Neural crest cell (in vitro differentiated cells): ENCODE measurements around the gene VAPB. TPM values are rescaled to one million over a fixed set of nuclear protein-coding genes. Genes with fewer than 3 reads are reported as not detected.

Experiments used
- DNase-seq: peaks from one replicate; pipeline ENCODE4 v3.0.0; 2021; ENCODE audit warnings: low read depth, mixed read lengths, low spot score
- H3K27ac Mint-ChIP-seq: one replicate; pipeline ENCODE4 v1.8.0; 2021; ENCODE audit warnings: mild to moderate bottlenecking, mixed read lengths; ENCODE audit not compliant: unreplicated experiment
- H3K27me3 Mint-ChIP-seq: 2 replicates; pipeline ENCODE4 v1.8.0; 2021; ENCODE audit warnings: low read depth, mild to moderate bottlenecking, mixed read lengths
- H3K36me3 Mint-ChIP-seq: 2 replicates; pipeline ENCODE4 v1.8.0; 2021; ENCODE audit warnings: low read depth, mild to moderate bottlenecking, mixed read lengths
- H3K4me1 Mint-ChIP-seq: 2 replicates; pipeline ENCODE4 v1.8.0; 2021; ENCODE audit warnings: mixed read lengths
- H3K4me3 Mint-ChIP-seq: one replicate; pipeline ENCODE4 v1.8.0; 2021; ENCODE audit warnings: mild to moderate bottlenecking, mixed read lengths
- H3K9me3 Mint-ChIP-seq: 2 replicates; pipeline ENCODE4 v1.8.0; 2021; ENCODE audit warnings: mixed read lengths
- CTCF ChIP-seq: fragments of 200-600 bp; sonication (generic); conservative IDR thresholded peaks from 2 replicates; pipeline ENCODE4 v1.5.0; 2021; ENCODE audit warnings: antibody characterized with exemption, mild to moderate bottlenecking
- total RNA-seq: library from RNA; stranded (reverse); gene quantifications from 2 replicates; pipeline ENCODE4 v1.2.1, GENCODE V29; 2021

The VAPB gene
- total RNA-seq, 1 donor from 2014 or later: 57.7 TPM

DNA sequence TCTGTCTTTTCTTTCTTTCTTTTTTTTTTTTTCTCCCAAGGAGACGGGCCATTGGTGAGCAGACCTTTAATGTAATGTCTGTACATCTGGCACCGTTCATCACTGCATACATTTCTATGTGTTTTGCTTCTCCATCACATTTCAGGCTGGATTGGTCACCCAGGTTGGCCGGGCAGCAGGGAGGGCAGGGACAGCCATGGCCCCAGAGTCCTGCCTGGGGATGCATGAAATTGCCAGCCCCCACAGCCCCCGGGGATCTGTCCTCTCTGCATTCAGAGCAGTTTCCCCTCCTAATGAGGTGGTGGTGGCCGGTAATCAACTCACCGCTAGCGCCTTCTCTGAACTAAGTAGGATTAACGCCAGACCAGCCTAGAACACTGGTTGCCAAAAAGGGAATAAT, 75.8 kb downstream of the VAPB start:
- no peaks in the 10 kb centered on the region for H3K36me3 Mint-ChIP-seq
- H3K9me3 Mint-ChIP-seq: no peaks in the 10 kb centered on the region
- no peak for TF ChIP-seq CTCF
- H3K4me3 Mint-ChIP-seq: no peak overlapping the region
- peaks cover under 1% of the 10 kb centered on the region for H3K4me1 Mint-ChIP-seq
- H3K27me3 Mint-ChIP-seq: no peaks in the 10 kb centered on the region
- H3K27ac Mint-ChIP-seq: no peak overlapping the region
- DNase-seq: no peak

DNA sequence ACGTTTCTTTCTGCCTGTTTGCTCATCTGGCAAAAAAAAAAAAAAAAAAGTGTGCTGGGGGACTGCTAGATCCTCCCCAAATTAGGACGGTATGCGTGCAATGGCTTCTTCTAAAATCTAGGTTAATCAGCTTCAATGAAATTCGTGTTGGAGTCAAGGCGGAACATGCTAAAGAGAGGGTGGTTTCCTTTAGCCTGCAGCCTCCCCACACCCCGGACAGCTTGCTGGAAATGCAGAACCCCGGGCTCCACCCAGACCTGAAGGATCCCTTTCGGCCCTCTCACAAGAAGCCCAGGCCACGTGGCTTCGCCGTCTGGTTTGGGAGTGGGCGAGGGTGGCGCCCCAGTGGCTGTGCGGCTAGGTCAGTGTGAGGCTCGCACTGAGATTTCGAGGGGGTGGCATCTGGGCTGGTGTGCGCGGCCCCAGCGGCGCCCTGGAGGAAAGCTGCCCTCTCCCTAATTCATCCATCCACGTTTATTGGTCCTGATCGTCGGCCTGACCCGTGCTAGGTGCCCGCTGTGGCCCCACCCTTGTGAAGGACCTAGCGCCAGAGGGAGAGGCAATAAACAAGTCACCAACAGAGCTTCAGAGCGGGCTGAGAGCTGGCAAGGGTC, 77.2 kb downstream of the VAPB start:
- H3K4me3 Mint-ChIP-seq: no peak overlapping the region
- TF ChIP-seq CTCF: no peak
- H3K27me3 Mint-ChIP-seq: no peaks in the 10 kb centered on the region
- DNase-seq: no peak
- H3K27ac Mint-ChIP-seq: peak overlapping the region; percentile 29
- no peaks in the 10 kb centered on the region for H3K9me3 Mint-ChIP-seq
- H3K4me1 Mint-ChIP-seq: no peaks in the 10 kb centered on the region
- H3K36me3 Mint-ChIP-seq: no peaks in the 10 kb centered on the region

- DNase-seq: no peak
- no peak for TF ChIP-seq CTCF
- Mint-ChIP-seq H3K9me3 (no peaks in the 10 kb centered on the region), H3K36me3 (no peaks in the 10 kb centered on the region), H3K27ac (no peak overlapping the region), H3K27me3 (no peaks in the 10 kb centered on the region), H3K4me1 (no peaks in the 10 kb centered on the region), H3K4me3 (no peak overlapping the region)
Measured at GRCh38 chr20:58466729-58467571, 77.9 kb downstream of the VAPB start.

- H3K36me3 Mint-ChIP-seq: no peaks in the 10 kb centered on the region
- H3K27ac Mint-ChIP-seq: no peak overlapping the region
- no peak for TF ChIP-seq CTCF
- no peaks in the 10 kb centered on the region for H3K9me3 Mint-ChIP-seq
- no peak for DNase-seq
- H3K4me1 Mint-ChIP-seq: no peaks in the 10 kb centered on the region
- H3K4me3 Mint-ChIP-seq: no peak overlapping the region
- H3K27me3 Mint-ChIP-seq: no peaks in the 10 kb centered on the region
Measured at GRCh38 chr20:58467572-58468527, 78.8 kb downstream of the VAPB start.

DNA sequence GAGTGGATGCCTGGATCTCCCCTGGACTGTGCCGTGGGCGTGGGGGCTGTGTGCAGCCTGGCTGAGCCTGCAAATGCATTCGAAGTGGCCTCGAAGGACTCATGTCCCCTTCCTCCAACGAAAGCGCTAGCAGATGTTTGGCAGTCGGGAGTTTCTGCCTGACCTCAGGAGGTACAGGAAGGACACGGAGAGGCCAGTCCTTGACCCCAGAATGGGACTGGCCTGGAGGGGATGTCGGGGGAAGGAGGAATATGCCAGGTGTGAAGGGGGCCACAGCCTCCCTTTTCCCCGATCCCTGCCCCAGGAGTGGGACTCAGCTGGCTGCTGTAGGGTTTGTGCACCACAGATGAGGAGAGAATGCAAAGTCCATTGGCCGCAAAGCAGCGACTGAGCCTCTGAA, 80.6 kb downstream of the VAPB start:
- no peaks in the 10 kb centered on the region for H3K4me1 Mint-ChIP-seq
- no peaks in the 10 kb centered on the region for H3K36me3 Mint-ChIP-seq
- H3K9me3 Mint-ChIP-seq: no peaks in the 10 kb centered on the region
- peak overlapping the region; percentile 83 for H3K27ac Mint-ChIP-seq
- no peak for DNase-seq
- H3K4me3 Mint-ChIP-seq: no peak overlapping the region
- no peaks in the 10 kb centered on the region for H3K27me3 Mint-ChIP-seq
- no peak for TF ChIP-seq CTCF
